Muscle layer of duodenum (tissue), 2 donors: ENCODE data around the gene SSX5.
"Not testable (repeated sequence)": the region's sequence is repeated elsewhere in the genome, so short reads cannot be mapped to it uniquely, and the experiment has no call there.

Source experiments
- H3K27ac ChIP-seq: one replicate; pipeline ENCODE4 v1.7.0; 2013; ENCODE audit warnings: mild to moderate bottlenecking, low read length
- H3K27me3 ChIP-seq: one replicate; pipeline ENCODE4 v1.7.0; 2013; ENCODE audit warnings: low read depth, mild to moderate bottlenecking, control low read depth, low read length
- H3K36me3 ChIP-seq, 2 donors: one replicate each; pipeline ENCODE4 v1.7.0; 2013; ENCODE audit warnings: low read length in 2 of 2, control low read depth in 1 of 2, mild to moderate bottlenecking in 1 of 2; ENCODE audit not compliant: insufficient read depth in 2 of 2, control insufficient read depth in 1 of 2
- H3K4me1 ChIP-seq, 2 donors: one replicate each; pipeline ENCODE4 v1.7.0; 2013; ENCODE audit warnings: low read length in 2 of 2, mild to moderate bottlenecking in 2 of 2, control low read depth in 1 of 2, moderate library complexity in 1 of 2; ENCODE audit not compliant: insufficient read depth in 2 of 2, control insufficient read depth in 1 of 2
- H3K4me3 ChIP-seq, 2 donors: one replicate each; pipeline ENCODE4 v1.7.0; 2013; ENCODE audit warnings: low read length in 2 of 2, low read depth in 1 of 2, mild to moderate bottlenecking in 1 of 2
- H3K9me3 ChIP-seq, 2 donors: one replicate each; pipeline ENCODE4 v1.7.0; 2013; ENCODE audit warnings: low read length in 2 of 2, control low read depth in 1 of 2, mild to moderate bottlenecking in 1 of 2; ENCODE audit not compliant: control insufficient read depth in 1 of 2
- donor health status: healthy.

Gene SSX5, protein sequence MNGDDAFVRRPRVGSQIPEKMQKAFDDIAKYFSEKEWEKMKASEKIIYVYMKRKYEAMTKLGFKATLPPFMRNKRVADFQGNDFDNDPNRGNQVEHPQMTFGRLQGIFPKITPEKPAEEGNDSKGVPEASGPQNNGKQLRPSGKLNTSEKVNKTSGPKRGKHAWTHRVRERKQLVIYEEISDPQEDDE

GRCh38 chrX:48196745-48197201, at the start of gene SSX5:
Gene SSX5, minus strand, starts transcription at chrX:48196795. Its CDS starts 1,437 bp downstream, at chrX:48195358.
- H3K27ac ChIP-seq = no peak within 1 kb of the TSS
- no peaks in the 10 kb centered on the region for H3K27me3 ChIP-seq
- H3K4me3 ChIP-seq = no peak within 1 kb of the TSS
- H3K9me3 ChIP-seq = no peaks in the 10 kb centered on the region
- no peaks in the 10 kb centered on the region for H3K36me3 ChIP-seq
- H3K4me1 ChIP-seq = no peaks in the 10 kb centered on the region

DNA sequence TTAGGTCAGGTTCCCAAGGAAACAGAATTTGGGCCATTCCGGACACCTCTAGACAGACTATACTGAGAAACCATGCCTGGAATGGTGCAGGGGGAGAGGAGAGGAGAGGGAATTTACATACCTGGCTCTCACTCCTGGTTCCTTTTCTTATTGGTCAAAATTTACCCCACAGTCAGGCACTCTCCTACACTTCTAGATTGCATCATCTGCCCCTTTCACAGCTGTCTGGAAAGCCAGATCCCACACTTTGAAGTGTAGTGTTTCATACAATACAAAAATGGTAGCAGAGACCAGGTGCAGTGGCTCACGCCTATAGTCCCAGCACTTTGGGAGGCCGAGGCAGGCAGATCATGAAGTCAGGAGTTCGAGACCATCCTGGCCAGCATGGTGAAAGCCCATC, 27.6 kb upstream of the SSX5 start:
- H3K4me3 ChIP-seq, H3K4me1 ChIP-seq, H3K36me3 ChIP-seq, H3K27me3 ChIP-seq, H3K9me3 ChIP-seq, H3K27ac ChIP-seq: not testable (repeated sequence)

DNA sequence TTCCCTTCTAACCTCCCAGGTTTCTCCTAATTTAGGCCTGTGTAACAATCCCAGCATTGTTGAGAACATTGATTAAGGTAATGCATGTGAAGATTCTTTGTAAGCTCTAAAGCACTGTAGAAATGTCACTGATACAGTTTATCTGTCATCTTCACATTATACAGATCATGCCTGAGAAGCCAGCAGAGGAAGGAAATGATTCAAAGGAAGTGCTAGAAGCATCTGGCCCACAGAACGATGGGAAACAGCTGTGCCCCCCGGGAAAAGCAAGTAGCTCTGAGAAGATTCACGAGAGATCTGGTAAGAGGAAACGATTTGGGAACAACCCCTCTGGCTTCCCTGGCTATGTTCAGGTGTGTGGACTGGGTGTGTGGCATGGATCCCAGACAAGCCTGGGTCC, 17.7 kb upstream of the SSX5 start:
- not testable (repeated sequence) for H3K9me3 ChIP-seq, H3K4me1 ChIP-seq, H3K27ac ChIP-seq, H3K4me3 ChIP-seq, H3K36me3 ChIP-seq, H3K27me3 ChIP-seq

DNA sequence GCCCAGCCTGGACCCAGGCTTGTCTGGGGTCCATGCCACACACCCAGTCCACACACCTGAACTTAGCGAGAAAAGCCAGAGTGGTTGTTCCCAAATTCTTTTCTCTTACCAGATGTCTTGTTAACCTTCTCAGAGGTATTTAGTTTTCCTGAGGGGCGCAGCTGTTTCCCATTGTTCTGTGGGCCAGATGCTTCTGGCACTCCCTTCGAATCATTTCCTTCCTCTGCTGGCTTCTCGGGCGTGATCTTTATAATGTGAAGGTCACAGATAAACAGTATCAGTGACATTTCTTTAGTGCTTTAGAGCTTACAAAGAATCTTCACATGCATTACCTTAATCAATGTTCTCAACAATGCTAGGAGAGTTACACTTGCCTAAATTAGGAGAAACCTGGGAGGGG, 6.6 kb downstream of the SSX5 start:
- not testable (repeated sequence) for H3K27ac ChIP-seq

GRCh38 chrX:48181882-48182281, 14.7 kb downstream of the SSX5 start:
- not testable (repeated sequence) for H3K36me3 ChIP-seq, H3K4me1 ChIP-seq, H3K27ac ChIP-seq, H3K9me3 ChIP-seq, H3K27me3 ChIP-seq, H3K4me3 ChIP-seq

More for the DNA sequence above, 6.6 kb downstream of the SSX5 start:
- H3K9me3 ChIP-seq, H3K27me3 ChIP-seq, H3K4me1 ChIP-seq, H3K36me3 ChIP-seq, H3K4me3 ChIP-seq: not testable (repeated sequence)

GRCh38 chrX:48180811-48181210, 15.8 kb downstream of the SSX5 start:
- H3K27me3 ChIP-seq = no peaks in the 10 kb centered on the region
- H3K4me3 ChIP-seq = no peak overlapping the region
- no peaks in the 10 kb centered on the region for H3K4me1 ChIP-seq
- no peaks in the 10 kb centered on the region for H3K36me3 ChIP-seq
- H3K27ac ChIP-seq = no peak overlapping the region
- H3K9me3 ChIP-seq = no peaks in the 10 kb centered on the region

- Histone ChIP-seq H3K9me3 (no peaks in the 10 kb centered on the region), H3K27me3 (no peaks in the 10 kb centered on the region), H3K36me3 (no peaks in the 10 kb centered on the region), H3K4me1 (no peaks in the 10 kb centered on the region), H3K27ac (no peak overlapping the region), H3K4me3 (no peak overlapping the region)
Observed at GRCh38 chrX:48179691-48180090, 16.9 kb downstream of the SSX5 start.

DNA sequence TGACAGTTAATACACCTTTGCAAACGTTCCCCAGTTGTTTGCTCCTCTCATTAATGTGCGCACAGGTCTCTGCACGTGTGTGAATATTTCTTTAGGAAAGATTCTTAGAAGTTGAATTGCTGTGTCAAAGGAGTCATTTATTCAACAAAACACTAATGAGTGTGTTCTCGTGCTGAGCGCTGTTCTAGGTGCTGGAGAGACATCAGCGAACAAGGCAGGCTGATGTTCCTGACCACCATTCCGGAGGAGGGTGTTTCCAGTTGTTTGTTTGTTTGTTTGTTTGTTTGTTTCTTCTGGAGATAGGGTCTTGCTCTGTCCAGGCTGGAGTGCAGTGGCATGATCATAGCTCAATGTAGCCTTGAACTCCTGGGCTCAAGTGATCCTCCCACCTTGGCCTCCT, 30.3 kb downstream of the SSX5 start:
- not testable (repeated sequence) for H3K4me3 ChIP-seq, H3K9me3 ChIP-seq, H3K27me3 ChIP-seq, H3K27ac ChIP-seq, H3K36me3 ChIP-seq, H3K4me1 ChIP-seq

- Histone ChIP-seq H3K4me1 (no peaks in the 10 kb centered on the region), H3K27me3 (no peaks in the 10 kb centered on the region), H3K4me3 (no peak overlapping the region), H3K9me3 (no peaks in the 10 kb centered on the region), H3K27ac (no peak overlapping the region), H3K36me3 (no peaks in the 10 kb centered on the region)
Observed at GRCh38 chrX:48165241-48165640, 31.4 kb downstream of the SSX5 start.

DNA sequence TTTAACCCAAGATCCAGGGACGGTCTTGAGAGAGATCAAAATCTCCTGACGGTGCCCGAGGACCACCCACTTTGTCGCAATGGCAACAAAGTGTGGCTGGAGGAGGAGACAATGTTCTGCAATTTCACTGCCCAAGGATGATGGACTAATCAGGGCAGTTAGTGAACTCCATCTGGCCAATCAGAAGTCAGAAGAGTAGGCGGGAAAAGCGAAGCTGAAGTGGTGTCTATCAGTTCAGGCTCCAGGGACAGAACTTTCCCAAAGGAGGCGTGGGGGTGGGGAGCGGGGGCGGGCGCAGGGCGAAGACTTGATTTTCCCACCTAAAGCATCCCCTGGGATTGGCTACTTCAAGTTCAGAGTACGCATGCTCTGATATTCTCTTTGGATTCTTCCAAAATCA, 40.6 kb downstream of the SSX5 start:
- Histone ChIP-seq H3K9me3 (no peaks in the 10 kb centered on the region), H3K36me3 (no peaks in the 10 kb centered on the region), H3K27ac (no peak overlapping the region), H3K4me1 (no peaks in the 10 kb centered on the region), H3K4me3 (no peak overlapping the region), H3K27me3 (no peaks in the 10 kb centered on the region)

- Histone ChIP-seq H3K36me3 (no peaks in the 10 kb centered on the region), H3K4me1 (no peaks in the 10 kb centered on the region), H3K9me3 (no peaks in the 10 kb centered on the region), H3K27me3 (no peaks in the 10 kb centered on the region), H3K4me3 (no peak overlapping the region), H3K27ac (no peak overlapping the region)
Observed at GRCh38 chrX:48154796-48155195, 41.8 kb downstream of the SSX5 start.

- Histone ChIP-seq H3K4me3 (no peak overlapping the region), H3K9me3 (no peaks in the 10 kb centered on the region), H3K27me3 (no peaks in the 10 kb centered on the region), H3K36me3 (no peaks in the 10 kb centered on the region), H3K4me1 (no peaks in the 10 kb centered on the region), H3K27ac (no peak overlapping the region)
Observed at GRCh38 chrX:48153769-48154168, 42.8 kb downstream of the SSX5 start.
